D721Med (cell line): ENCODE data around the gene TGFB2.

Experiments used
- DNase-seq: peaks from one replicate; pipeline ENCODE4 v3.0.0; 2011; ENCODE audit warnings: low spot score; ENCODE audit not compliant: insufficient read length
- FAIRE-seq: peaks from 2 replicates; lab custom pipeline; 2011; peaks lifted over from hg19 to GRCh38; lab: Jason Lieb, UNC
- CTCF ChIP-seq: IDR thresholded peaks from 2 replicates; pipeline ENCODE4 v1.5.1; 2012; ENCODE audit warnings: mild to moderate bottlenecking, control low read depth; ENCODE audit not compliant: insufficient read depth; ENCODE audit errors: missing control alignments

Gene TGFB2

GRCh38 chr1:218459878-218460711 lies 115.0 kb downstream of the TGFB2 start:
- DNase-seq (no peak), FAIRE-seq (no peak)
- no peak for TF ChIP-seq CTCF

GRCh38 chr1:218461351-218461750 lies 116.2 kb downstream of the TGFB2 start:
- TF ChIP-seq CTCF = no peak
- DNase-seq = no peak
- no peak for FAIRE-seq

- no peak for TF ChIP-seq CTCF
- FAIRE-seq = no peak
- DNase-seq = no peak
Measured at GRCh38 chr1:218462116-218462515, 117.0 kb downstream of the TGFB2 start.

- no peak for TF ChIP-seq CTCF
Measured at GRCh38 chr1:218462587-218462986, 117.5 kb downstream of the TGFB2 start.

GRCh38 chr1:218463194-218464156 lies 118.3 kb downstream of the TGFB2 start:
- no peak for DNase-seq
- TF ChIP-seq CTCF = no peak

More at GRCh38 chr1:218462587-218462986, 117.5 kb downstream of the TGFB2 start:
- FAIRE-seq = no peak
- no peak for DNase-seq

GRCh38 chr1:218464871-218465270 lies 119.7 kb downstream of the TGFB2 start:
- TF ChIP-seq CTCF = no peak
- FAIRE-seq (no peak), DNase-seq (no peak)

More at GRCh38 chr1:218463194-218464156, 118.3 kb downstream of the TGFB2 start:
- FAIRE-seq = no peak
